HG03469 (cell line): ENCODE results near the gene DCST1.

Source experiments
- ATAC-seq: cut with Tn5 transposase; IDR thresholded peaks from one replicate; pipeline ENCODE4 v1.9.1; 2021; ENCODE audit warnings: mild to moderate bottlenecking, moderate library complexity, moderate number of reproducible peaks; ENCODE audit not compliant: unreplicated experiment

DCST1 gene

DNA sequence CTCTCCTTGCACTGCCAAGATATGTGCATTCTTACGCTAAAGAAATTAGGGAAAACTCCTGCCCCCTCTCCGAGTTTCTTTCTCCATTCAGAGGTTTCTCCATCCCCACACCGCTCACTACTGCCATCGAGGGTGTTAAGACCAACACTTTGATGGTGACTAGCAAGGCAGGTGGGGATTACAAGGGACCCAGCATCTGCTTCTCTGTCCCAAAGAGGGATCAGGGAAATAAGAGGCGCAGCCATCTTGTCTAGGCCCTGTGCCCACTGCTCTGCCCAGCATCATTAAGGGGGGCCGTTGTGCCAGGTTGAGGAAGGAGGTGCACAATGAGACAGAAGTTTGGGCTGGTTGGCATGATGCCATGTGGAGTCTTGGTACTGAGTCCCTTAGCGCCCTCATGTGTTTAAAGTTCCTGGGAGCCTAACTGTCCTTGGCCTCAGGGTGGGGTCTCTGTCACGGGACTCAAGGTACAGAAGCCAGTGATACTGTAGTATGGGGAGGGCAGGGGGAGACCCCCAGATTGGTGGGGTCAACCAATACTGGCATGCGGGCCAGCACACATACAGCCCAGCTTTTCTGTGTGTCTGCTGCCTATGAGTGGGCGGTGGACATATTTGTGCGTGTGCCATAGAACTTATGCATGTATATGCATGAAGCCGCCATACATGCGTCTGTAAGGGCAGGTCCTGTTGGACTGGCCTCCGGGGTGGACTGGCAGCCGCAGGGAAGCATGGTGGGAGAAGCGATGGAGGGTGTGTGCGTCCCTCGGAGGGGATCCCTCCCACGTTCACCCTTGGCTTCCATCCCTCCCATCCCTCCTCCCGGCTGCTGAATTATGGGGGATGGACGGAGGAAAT is 50.5 kb downstream of the DCST1 start:
- ATAC-seq = no peak

DNA sequence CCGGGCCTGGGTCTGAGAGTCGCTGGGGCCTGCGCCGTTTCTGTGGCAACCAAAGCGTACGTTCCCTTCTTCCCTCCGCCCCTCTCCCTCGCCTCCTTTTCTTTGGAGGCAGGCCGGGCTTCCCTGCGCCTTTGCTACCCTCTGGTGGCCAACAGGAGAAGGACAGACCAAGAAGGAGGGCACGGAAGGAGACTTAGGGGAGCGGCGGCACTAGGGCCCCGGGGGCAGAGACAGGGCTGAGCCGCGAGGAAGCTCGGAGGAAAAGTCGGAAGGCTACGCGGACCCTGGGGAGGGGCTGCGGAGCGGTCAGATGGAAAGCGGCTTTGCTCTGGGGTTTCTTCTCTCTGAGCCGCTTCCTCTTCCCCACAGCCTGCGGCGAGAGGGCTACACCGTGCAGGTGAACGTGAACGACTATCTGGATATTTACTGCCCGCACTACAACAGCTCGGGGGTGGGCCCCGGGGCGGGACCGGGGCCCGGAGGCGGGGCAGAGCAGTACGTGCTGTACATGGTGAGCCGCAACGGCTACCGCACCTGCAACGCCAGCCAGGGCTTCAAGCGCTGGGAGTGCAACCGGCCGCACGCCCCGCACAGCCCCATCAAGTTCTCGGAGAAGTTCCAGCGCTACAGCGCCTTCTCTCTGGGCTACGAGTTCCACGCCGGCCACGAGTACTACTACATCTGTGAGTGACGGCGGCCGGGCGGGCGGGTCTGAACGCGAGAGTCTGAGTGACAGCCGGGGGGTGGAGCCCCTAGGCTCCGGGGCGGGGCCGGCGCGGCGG is 51.3 kb downstream of the DCST1 start:
- peak; percentile 49 for ATAC-seq

DNA sequence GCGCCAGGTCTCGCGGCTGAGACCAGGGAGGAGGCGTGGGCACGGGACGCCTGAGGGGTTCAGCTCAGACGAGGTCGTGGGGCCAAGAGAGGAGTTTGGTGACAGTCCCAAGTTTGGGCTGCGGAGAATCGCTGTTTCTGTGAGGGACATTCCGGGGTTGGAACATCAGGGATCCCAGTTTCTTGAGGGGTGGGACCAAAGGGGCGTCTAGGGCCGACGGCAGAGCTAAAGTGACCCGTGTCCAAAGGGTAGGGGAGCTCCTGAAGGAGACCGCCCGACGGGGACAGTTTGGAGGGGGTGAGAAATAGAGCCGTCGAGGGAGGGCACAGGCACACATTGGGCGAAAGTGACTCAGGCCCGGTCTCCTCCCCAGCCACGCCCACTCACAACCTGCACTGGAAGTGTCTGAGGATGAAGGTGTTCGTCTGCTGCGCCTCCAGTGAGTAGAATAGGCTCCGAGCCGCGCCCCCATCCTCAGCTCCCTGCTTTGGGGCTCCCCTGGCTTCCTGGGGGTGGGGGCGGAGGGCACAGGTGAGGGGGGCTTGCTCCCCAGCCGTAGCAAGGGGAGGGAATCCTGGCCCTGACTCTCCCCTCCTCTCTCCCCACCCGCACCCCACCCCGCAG is 52.0 kb downstream of the DCST1 start:
- no peak for ATAC-seq

DNA sequence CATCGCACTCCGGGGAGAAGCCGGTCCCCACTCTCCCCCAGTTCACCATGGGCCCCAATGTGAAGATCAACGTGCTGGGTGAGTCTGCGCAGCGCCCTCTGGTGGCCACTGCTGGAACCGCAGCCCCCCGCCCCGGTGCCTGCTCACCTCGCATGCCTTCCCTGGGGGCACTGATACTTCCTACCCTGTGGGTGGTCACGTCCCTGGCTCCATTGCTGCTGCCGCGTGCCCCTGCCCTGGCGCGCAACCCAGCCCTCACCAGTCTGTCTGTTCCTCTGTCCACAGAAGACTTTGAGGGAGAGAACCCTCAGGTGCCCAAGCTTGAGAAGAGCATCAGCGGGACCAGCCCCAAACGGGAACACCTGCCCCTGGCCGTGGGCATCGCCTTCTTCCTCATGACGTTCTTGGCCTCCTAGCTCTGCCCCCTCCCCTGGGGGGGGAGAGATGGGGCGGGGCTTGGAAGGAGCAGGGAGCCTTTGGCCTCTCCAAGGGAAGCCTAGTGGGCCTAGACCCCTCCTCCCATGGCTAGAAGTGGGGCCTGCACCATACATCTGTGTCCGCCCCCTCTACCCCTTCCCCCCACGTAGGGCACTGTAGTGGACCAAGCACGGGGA is 52.6 kb downstream of the DCST1 start:
- no peak for ATAC-seq

DNA sequence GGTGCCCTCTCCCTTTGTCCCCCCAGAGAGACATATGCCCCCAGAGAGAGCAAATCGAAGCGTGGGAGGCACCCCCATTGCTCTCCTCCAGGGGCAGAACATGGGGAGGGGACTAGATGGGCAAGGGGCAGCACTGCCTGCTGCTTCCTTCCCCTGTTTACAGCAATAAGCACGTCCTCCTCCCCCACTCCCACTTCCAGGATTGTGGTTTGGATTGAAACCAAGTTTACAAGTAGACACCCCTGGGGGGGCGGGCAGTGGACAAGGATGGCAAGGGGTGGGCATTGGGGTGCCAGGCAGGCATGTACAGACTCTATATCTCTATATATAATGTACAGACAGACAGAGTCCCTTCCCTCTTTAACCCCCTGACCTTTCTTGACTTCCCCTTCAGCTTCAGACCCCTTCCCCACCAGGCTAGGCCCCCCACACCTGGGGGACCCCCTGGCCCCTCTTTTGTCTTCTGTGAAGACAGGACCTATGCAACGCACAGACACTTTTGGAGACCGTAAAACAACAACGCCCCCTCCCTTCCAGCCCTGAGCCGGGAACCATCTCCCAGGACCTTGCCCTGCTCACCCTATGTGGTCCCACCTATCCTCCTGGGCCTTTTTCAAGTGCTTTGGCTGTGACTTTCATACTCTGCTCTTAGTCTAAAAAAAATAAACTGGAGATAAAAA is 53.4 kb downstream of the DCST1 start:
- ATAC-seq = no peak

DNA sequence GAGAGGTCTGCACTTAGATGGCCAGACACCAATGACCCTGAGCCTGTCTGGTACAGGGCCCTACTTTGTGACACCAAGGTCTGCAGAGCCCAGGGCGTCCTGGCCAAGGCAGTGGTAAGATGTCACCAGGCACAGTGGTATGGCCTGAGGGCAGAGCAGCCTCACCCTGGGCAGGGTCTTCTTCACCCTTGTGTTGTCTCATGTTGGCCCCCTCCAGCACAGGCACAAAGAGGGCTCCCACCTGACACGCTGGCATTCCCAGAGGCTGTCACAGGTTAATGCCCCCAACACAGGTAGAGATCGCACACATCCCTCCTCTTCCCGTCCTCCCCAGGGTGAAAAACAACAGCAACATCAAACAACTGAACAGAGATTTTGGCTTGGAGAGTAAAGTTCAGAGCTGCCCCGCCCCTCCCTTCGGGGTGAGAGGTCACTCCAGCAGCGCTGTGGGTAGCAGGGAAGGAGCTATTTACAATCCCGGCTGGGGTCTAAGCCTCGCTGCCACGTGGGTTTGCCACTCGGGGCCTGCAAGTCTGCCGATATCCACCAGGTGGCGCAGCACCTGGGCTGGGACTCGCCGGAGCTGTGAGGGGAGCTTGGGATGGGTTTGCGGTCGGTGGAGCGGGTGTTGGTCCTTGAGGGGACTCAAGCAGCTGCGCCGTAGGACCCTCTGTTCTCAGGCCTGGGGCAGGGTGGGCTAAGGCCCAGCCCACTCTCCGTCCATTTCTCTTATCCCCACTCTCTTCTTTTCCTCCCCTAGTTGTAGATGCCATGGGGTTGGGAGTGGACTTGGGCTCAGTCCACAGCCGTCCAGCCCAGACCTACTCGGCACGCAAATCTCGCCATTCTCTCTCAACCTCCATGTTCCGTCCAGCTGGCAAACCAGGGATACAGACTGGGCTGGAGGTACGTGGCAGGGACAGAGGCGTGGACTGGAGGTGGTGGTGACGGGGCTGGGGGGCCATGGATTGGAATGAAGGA is 57.7 kb downstream of the DCST1 start:
- ATAC-seq = no peak

DNA sequence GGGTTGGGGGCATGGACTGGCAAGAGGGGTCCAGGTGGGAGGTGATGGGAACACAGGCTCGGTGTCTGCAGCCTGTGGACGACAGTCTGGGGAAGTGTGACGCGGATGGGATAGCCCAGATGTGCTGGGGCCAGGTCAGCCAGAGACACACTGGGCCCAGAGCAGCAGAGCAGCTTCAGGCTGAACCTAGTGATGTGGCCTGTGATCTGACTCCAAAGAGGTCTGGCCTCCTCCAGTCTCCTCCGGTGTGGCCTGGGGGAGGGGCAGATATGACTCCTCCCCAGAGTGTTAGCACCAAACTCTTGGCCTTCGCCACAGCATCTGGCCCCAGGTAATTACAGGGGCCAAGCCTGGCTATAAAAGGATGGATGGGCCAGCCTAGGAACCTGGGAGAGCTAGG is 58.5 kb downstream of the DCST1 start:
- no peak for ATAC-seq

DNA sequence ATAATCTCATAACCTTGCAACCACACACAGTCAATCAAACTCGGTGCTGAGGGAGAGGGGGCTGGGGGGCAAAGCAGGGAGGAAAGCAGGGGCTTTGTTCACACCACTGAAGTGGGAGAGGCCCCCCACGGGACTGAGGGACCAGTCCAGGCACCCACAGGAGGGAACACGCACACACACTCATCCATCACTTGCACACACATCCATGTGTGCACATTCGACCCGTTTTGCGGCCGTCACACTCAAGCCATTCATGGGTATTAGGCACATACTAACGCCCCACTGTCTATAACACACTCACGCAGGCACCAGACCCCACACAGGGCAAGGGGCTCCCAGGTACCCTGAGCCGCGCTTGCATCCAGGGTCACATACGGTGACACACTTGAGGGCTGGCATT is 59.0 kb downstream of the DCST1 start:
- ATAC-seq = no peak

DNA sequence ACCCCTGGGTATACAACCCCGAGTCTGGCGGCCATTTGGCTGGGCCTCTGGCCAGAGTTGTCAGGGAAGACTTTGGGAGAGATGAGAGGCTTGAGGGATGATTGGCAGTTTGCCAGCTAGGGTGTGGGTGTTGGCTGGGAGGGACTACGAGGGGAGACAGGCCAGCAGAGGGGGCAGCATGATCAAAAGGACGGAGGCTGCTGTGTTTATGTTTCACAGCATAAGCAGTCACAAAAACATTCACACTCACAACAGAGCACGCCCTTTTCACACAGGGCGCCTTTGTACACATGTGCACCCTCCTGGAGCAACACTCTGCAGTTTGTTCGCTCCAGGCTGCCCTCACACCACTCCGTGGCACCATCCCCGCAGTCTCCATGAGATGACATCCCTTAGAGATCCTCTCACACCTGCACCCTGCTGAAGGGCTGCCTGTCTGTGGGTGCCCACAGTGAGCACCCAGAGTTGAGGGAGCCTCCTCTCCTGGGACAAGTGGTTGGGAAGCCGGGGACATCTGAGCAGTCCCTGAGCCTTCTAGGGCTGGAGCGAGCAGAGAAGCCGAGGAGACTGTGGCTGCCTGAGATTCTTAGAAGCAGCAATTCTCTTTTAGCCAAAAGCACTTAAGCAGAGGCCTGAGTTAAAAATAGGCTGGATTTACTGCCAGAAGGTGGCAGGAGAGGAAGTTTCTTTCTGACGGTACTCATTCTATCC is 60.4 kb downstream of the DCST1 start:
- no peak for ATAC-seq

DNA sequence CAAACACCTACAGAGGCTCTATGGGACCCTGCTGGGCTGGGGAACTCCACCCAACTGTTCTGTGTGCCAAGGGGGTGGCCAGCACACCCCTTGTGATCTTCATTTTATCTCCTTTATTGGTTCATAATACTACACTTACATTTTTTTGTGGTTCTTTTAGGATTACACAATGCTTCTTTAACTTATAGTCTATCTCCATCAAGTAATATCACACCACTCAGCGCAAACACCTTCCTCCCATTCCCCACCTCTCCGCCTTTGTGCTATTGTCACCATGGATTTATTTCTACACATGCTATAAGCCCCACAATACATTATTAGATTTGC is 61.0 kb downstream of the DCST1 start:
- no peak for ATAC-seq

DNA sequence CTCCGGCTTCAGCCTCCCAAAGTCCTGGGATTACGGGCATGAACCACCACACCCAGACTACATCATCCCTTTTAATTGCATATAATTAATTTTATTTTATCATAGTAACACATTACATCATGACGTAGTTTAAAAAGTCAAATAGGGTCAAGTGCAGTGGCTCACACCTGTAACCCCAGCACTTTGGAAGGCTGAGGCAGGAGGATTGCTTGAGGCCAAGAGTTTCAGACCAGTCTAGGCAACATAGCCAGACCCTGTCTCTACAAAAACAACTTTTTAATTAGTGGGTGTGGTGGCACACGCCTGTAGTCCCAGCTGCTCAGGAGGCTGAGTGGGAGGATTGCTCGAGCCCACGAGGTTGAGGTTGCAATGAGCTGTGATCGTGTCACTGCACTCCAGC is 65.7 kb downstream of the DCST1 start:
- ATAC-seq = no peak
